AG09309 (cell line): Measurements from ENCODE around the gene ABR.

Experiments used
- DNase-seq: peaks from one replicate; pipeline ENCODE4 v3.0.0-alpha.2; 2010; ENCODE audit warnings: low read depth
- H3K4me3 ChIP-seq: 2 replicates; pipeline ENCODE4 v1.5.1; 2011; ENCODE audit warnings: mild to moderate bottlenecking, low read depth, low read length, moderate library complexity; ENCODE audit not compliant: control insufficient read depth
- CTCF ChIP-seq: IDR thresholded peaks from 2 replicates; pipeline ENCODE4 v1.5.1; 2011; ENCODE audit warnings: mild to moderate bottlenecking, low read depth, low read length, inconsistent platforms; ENCODE audit not compliant: insufficient read depth, control insufficient read depth; ENCODE audit errors: missing control alignments

The ABR gene

DNA sequence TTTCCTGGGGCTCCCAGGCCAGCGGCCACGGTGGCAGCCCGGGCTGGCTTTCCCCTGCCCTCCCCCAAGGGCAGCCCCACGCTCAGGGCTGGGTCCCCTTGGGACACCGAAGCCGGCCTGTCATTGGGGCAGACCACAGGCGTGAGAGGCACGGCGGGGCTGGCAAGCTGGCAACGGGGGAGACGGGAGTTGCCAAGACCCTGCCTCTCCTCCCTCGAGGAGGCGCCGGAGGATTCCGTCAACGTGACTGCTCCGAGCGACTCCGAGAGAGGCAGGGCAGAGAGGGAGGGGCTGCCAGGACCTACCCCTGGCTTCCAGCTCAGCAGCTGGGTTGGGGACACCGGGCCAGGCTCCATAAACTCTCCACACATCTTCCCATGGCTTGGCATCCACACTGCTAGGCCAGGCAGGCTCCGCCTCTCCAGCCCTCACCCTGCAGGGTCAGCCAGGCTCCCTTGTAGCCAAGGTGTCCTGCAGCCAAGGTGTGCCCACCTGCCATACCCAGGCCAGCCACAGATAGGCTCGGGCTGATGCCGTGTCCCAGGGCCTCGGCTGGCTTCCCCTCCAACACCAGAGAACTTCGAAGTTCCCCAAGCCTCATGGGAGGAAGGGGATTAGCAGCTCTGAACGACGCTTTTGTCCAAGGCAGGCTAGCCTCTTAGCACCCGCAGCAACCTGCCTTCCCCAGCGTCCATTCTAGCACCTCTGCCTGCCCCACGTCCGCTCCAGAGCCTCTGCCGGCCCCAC lies 157.3 kb downstream of the ABR start:
- no peak for DNase-seq
- no peak overlapping the region for H3K4me3 ChIP-seq
- TF ChIP-seq CTCF, result no peak

- DNase-seq, result no peak
- no peak overlapping the region for H3K4me3 ChIP-seq
- no peak for TF ChIP-seq CTCF
Observed at GRCh38 chr17:1021147-1021546, 158.6 kb downstream of the ABR start.

- no peak overlapping the region for H3K4me3 ChIP-seq
- DNase-seq, result no peak
- TF ChIP-seq CTCF, result no peak
Observed at GRCh38 chr17:1019451-1019850, 160.3 kb downstream of the ABR start.

DNA sequence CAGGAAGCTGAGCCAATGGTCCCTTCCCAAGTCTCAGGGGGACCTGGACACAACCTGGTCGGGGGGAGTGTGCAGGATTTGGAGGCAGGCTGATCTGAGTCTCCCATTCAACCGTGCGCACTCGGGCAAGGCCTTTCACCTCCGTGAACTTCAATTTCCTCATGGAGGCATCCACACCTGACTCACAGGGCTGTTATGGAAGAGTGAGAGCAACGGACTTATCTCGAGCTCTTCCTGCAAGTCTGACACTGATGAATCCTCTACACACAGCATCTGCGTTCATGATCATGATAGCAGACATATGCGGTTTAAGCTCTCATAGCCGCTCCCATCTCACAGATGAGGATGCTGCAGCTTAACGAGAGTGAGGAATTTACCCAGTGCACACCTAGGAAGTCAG lies 161.2 kb downstream of the ABR start:
- TF ChIP-seq CTCF, result no peak
- no peak for DNase-seq
- H3K4me3 ChIP-seq, result no peak overlapping the region

GRCh38 chr17:1013729-1014090 lies 166.1 kb downstream of the ABR start:
- TF ChIP-seq CTCF, result no peak
- no peak overlapping the region for H3K4me3 ChIP-seq
- DNase-seq, result no peak

GRCh38 chr17:1012823-1013728 lies 166.7 kb downstream of the ABR start:
- TF ChIP-seq CTCF, result no peak
- no peak for DNase-seq
- no peak overlapping the region for H3K4me3 ChIP-seq
